ENCODE data around the gene ZDHHC24. TPM values are rescaled to one million over a fixed set of nuclear protein-coding genes. Genes with fewer than 3 reads are reported as not detected.

Gene ZDHHC24
- total RNA-seq, 2 donors from 2014 or later: 9.0 TPM

DNA sequence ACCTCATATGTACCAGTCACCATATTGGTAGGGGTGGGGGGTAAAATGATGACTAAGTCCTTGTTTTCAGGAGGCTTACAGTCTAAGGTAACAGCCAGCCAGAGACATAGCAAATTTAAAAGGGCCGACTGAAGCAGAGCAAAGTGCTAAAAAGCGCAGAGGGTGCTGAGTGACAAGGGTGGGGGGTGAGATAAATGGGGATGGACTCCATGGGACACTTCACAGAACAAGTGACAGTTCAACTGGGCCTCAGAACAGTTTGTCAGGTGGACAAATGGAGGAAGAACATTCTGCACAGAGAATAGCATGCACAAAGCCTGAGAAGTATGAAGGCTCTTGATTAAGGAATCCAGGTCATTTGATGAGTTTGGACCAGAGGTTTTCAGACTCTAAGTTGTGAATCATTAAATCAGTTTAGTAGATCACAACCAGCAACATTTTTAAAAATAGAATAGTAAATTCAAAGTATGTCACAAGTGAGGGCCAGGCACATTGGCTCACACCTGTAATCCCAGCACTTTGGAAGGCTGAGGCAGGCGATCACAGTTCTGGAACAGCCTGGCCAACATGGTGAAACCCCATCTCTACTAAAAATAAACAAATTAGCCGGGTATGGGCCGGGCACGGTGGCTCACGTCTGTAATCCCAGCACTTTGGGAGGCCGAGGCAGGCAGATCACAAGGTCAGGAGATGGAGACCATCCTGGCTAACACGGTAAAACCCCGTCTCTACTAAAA lies 21.4 kb downstream of the ZDHHC24 start:
- no peak for DNase-seq (ENCODE audit: low spot score)
- intact Hi-C loops (cut with DNase I): no loop called here

DNA sequence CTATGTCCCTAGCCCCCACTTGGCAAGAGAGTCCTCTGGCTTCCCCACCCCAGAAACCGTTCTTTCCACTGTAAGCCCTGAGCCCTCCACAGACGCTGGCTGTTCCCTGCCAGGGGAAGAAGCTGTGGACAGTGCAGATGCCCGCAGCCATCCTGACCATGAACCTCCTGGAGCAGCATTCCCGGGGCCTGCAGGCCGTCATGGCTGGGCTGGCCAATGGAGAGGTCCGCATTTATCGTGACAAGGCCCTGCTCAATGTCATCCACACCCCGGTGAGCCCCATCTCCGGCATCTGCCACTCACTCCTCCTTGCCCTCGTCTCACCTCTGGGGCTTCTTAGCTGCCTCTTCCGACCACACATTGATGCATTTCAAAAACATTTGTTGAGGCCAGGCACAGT lies 22.2 kb downstream of the ZDHHC24 start:
- intact Hi-C loops (cut with DNase I): no loop called here
- DNase-seq (ENCODE audit: low spot score): no peak

DNA sequence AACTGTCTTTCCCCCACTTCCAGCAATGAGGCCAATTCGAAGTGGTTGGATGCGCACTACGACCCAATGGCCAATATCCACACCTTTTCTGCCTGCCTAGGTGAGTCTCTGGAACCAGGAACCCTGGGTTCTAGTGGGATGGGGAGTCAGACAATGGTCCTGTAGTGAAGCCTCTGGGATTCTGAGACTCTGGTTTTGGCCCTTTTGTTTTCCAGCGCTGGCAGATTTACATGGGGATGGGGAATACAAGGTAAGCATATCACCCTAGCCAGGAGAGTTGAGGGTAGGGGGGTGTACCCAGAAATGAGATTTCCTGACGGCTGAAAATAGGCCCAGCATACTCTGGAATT lies 34.9 kb downstream of the ZDHHC24 start:
- intact Hi-C loops (cut with DNase I): no loop called here
- DNase-seq (ENCODE audit: low spot score): no peak

DNA sequence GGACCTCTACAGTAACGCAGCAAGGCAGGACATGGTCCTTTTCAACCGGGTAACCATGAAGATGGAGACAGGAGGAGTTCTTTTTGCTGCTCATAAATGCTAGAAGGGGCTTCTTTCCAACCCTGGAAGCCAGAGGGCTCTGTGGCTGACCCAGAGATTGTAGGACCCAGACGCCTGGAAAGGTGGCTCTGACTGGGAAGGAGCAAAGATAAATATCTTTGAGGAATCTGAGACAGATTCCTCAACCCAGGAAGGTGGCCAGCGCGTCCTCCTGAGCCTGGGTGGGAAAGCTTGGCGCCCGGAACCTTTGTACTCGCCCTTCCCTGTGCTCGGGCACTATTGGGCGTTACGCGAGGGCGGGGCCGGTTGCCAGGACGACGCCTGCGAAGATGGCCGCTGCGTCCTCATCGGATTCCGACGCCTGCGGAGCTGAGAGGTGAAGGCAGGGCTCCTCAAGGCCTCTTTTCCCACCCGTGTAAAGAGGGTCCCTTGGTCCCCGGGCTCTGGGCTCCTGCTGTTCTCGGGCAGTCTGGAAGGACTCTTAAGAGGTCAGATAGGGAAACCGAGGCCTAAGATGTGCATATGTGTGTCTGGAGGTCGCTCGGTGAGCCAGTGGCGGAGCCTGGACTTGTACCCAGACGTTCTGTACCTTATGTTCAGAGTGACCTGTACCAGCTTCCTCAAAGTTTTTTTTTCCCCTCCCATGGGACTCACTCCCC lies 35.4 kb downstream of the ZDHHC24 start, which contains the start of gene BBS1:
BBS1 (plus strand) TSS at position 365 of the 719 bp plus-strand sequence; CDS start at position 390, 25 bp downstream.
- peak; percentile 97 for DNase-seq (ENCODE audit: low spot score)
- intact Hi-C loops (cut with DNase I): no loop called here

DNA sequence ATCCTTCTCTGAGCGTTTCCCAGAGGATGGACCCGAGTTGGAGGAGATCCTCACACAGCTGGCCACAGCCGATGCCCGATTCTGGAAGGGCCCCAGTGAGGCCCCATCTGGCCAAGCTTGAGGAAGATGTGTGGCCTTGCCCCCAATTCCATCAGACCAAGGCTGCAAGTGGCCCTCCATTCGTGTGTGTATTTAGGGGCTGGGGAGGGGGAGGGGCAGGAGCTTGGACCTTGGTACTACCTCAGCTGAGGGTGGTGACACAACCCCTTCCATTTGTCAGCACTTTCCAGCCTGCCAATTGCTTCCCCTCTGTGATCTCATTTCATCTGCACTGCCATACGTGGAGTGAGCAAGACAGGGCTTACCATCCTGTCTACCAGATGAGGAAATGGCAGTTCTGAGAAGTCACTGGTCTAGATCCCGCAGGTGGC lies 36.7 kb downstream of the ZDHHC24 start:
- no peak for DNase-seq (ENCODE audit: low spot score)
- intact Hi-C loops (cut with DNase I): no loop called here

DNA sequence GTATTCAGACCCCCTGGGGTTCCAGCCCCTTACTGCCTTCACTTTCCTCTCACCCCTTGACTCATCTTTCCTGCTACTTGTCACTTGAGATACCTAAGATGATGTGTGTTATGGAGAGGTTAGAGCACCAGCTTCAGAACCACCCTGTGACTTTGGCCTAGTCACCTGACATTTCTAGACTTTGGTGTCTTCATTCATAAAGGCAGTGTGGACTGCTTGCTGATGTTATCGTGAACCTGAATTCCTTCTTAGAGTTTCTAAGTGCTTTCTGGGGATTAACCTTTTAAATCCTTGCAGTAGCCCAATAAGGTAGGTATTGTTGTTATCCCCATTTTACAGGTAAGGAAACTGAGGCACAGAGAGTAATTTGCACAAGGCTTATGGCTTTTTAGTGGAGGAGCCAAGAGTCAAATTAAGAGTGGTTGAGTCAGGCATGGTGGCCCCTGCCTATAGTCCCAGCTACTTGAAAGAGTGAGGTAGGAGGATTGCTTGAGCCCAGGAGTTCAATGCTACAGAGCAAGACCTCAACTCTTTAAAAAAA lies 40.5 kb downstream of the ZDHHC24 start:
- intact Hi-C loops (cut with DNase I): no loop called here
- DNase-seq (ENCODE audit: low spot score): no peak

DNA sequence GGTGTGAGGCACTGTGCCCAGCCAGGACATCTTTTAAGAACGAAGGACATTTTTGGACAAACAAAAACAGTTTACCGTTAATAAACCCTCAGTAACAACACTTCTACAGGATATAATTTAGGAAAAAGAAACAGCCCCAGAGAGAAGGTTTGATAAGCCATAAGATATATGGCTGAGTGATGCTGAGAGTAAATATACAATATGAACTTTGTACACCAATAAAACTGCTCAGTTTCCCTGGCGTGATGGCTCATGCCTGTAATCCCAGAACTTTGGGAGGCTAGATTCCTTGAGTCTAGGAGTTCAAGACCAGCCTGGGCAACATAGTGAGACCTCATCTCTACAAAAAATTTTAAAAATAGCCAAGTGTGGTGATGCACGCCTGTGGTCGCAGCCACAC lies 47.3 kb downstream of the ZDHHC24 start:
- intact Hi-C loops (cut with DNase I): loop anchor here in 1 of 2 donors (5.0 kb wide), 1 partner anchor 631 kb away; no protein-coding TSS in a partner anchor
- no peak for DNase-seq (ENCODE audit: low spot score)

DNA sequence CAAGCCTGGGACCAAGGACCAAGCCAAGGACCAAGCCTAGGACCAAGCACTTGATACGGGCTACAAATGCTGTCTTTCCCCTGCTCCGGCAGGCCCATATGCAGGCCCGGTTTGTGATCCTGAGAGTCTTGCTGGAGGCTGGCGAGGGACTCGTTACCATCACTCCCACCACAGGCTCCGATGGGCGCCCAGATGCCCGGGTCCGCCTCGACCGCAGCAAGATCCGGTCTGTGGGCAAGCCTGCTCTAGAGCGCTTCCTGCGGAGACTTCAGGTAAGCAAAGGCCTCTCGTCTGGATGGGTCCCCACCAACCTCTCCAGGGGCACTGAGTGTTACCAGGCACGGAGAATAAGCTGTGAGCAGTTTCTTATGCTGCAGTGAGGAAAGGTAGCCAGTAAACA lies 48.6 kb downstream of the ZDHHC24 start:
- intact Hi-C loops (cut with DNase I): loop anchor here in 1 of 2 donors (5.0 kb wide), 1 partner anchor 630 kb away; no protein-coding TSS in a partner anchor
- DNase-seq (ENCODE audit: low spot score): no peak

DNA sequence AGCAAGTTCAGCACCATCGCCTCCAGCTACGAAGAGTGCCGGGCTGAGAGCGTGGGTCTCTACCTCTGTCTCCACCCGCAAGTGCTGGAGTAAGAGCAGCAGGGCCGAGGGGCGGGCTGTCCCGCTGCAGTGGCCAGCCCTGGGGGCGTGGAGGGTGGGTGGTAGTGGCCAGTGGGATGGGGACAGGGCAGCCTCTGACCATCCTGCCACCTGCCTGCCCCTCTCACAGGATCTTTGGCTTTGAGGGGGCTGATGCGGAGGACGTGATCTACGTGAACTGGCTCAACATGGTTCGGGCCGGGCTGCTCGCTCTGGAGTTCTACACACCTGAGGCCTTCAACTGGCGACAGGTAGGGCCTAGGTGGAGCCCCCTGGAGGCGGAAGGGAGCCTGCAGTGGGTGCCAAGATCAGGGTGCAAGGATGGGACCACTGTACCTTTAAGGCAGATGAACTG lies 50.4 kb downstream of the ZDHHC24 start:
- DNase-seq (ENCODE audit: low spot score): no peak
- intact Hi-C loops (cut with DNase I): loop anchor here in 1 of 2 donors (5.0 kb wide), 1 partner anchor 628 kb away; no protein-coding TSS in a partner anchor

DNA sequence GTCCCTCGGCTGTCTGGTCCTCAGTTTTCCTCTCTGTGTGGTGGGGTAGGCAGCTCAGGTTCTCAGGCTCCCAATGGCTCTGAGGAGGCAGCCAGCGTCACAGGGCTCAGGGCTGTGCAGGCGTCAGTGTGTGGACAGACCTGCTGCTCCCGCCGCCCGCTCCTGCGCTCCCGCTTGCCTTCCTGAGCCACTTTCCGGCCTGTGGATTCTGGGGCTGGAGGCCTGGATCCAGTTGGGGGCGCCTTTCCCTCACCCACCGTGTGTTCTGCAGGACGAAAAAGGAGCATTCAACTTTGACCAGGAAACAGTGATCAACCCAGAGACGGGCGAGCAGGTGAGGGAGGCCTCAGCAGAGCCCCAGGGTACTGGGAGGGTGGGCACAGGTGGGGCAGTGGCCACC lies 50.9 kb downstream of the ZDHHC24 start:
- intact Hi-C loops (cut with DNase I): loop anchor here in 1 of 2 donors (5.0 kb wide), 1 partner anchor 628 kb away; no protein-coding TSS in a partner anchor
- no peak for DNase-seq (ENCODE audit: low spot score)

DNA sequence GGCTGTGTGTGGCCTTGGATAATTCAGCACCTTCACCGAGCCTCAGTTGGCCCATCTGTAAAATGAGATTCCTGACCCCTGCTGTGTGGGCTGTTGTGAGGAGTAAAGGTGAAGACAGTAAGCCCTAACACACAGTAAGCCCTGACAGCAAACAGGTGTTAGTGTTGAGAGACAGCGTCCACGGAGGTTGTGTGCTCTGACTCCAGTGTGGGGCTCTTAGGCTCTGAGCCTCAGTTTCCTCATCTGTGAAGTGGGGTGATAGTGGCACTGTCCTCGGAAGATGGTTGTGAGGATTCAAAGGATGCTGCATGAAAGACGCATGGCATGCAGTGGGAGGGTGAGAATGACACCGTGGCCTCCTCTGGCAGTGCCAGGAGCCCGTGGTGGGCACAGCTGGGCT lies 51.4 kb downstream of the ZDHHC24 start:
- intact Hi-C loops (cut with DNase I): no loop called here
- DNase-seq (ENCODE audit: low spot score): no peak

DNA sequence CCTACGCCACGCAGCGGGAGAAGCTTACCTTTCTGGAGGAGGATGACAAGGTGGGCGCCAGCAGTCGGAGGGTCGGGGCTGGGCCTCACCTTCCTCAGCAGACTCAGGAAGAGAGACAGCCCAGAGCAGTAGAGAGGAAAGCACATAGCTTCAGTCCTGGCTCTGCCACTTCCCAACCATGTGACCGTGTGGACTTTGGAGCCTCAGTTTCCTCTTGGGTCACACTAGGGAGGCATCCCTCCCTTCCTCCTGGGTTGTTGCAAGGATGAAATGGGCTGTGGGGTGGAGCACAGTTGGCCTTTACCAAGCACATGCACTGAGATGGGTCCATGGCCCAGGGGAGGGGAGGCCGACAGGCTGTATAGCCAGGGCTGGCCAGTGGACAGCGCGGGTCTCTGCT lies 52.7 kb downstream of the ZDHHC24 start:
- intact Hi-C loops (cut with DNase I): no loop called here
- no peak for DNase-seq (ENCODE audit: low spot score)

DNA sequence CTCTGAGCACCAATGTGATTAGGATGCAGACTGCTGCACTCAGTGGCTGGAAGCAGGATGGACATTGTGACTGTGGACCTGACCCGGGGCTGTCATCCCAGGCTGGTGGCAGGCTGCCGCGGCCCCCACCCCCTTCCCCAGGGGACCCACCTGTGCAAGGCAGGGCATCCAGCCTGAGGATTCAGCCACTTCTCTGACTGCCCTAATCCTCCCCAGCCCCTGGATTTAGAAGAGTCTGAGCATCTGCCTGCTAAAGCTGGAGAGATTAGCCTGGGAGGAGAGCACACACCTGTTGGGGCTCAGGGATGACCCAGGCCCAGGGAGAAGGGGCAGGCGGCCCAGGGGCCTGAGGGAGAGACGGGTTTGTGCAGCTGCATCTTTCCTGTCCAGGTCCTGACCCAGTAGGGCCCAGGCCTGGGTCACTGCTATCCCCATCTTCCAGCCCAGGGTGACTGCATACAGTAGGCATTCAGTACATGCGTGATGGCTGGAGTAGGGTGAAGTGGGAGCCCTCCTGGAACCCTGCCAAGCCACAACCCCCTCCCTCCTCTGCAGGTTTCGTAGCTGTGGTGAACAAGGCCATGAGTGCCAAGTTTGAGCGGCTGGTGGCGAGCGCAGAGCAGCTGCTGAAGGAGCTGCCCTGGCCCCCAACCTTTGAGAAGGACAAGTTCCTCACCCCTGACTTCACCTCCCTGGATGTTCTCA lies 53.5 kb downstream of the ZDHHC24 start:
- intact Hi-C loops (cut with DNase I): no loop called here
- no peak for DNase-seq (ENCODE audit: low spot score)

DNA sequence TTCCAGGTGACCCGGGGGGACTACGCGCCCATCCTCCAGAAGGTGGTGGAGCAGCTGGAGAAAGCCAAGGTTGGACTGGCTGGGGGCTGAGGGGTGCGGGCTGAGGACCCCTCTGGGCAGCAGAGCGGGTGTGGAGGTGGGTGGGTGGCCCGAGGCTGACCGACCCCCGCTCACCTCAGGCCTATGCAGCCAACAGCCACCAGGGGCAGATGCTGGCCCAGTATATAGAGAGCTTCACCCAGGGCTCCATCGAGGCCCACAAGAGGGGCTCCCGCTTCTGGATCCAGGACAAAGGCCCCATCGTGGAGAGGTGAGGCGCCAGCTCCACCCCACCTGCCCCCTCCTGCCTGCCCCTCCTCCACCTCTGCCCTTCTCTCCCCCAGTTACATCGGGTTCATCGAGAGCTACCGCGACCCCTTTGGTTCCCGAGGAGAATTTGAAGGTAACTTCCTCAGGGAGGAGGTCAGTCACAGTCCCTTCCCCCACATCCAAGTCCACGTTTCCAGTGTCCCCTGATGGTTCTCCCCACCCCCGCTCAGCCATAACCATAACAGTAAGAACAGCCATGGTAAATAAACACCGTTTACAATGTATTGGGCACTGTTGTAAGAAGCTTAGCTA lies 54.4 kb downstream of the ZDHHC24 start:
- DNase-seq (ENCODE audit: low spot score): no peak
- intact Hi-C loops (cut with DNase I): no loop called here

DNA sequence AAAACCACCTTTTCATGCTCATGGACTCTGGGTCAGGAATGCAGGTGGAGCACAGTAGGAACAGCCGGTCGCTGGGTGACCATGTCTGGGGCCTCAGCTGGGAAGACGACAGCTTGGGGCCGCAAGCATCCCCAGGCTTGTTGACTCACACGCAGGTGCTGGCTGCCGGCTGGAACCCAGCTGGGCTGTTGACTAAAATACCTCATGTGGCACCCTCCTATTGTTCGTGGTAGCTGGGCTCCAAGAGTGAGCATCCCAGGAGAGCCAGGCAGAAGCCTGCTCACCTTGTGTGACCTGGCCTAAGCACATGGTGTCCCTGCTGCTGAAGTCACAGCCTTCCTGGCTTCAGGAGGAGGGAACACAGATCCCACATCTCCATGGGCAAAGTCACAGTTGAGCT lies 56.2 kb downstream of the ZDHHC24 start:
- intact Hi-C loops (cut with DNase I): no loop called here
- DNase-seq (ENCODE audit: low spot score): no peak

DNA sequence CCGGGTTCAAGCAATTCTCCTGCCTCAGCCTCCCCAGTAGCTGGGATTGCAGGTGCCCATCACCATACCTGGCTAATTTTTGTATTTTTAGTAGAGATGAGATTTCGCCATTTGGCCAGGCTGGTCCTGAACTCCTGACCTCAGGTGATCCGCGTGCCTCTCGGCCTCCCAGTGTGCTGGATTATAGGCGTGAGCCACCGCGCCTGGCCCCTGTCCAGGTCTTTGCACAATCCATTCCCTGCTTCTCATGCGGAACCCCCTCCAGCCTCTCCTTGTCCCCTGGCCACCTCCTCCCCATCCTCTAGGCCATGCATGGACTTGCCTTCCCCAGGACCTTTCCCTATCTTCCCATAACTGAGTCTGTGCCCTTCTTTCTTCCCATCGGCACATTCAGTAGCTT lies 56.9 kb downstream of the ZDHHC24 start:
- intact Hi-C loops (cut with DNase I): no loop called here

DNA sequence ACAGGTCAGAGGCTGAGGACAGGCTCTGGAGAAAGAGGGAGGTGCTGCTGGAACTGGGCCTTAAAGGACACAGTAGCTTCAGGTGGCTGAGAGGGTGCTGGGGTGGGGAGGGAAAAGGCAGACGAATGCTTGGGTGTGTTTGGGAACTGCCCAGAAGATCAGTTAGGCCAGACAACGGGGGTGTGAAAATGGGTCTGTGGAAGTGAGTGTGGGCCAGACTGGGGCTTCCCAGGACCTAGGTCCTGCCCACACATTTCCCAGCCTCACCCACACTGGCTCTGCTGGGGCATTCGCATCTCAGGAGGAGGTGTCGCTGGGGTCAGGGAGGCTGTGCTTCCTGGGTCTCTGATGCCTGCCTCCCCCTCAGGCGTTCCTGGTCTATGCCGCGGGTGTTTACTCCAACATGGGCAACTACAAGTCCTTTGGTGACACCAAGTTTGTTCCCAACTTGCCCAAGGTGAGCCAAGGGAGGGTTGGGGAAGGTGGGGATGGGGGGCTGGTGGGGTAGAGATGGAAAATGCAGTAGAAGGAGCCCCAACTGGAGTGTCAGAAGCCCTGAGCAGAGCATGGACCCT lies 61.0 kb downstream of the ZDHHC24 start:
- intact Hi-C loops (cut with DNase I): no loop called here
- no peak for DNase-seq (ENCODE audit: low spot score)

More for the DNA sequence above, 56.9 kb downstream of the ZDHHC24 start:
- DNase-seq (ENCODE audit: low spot score): no peak

DNA sequence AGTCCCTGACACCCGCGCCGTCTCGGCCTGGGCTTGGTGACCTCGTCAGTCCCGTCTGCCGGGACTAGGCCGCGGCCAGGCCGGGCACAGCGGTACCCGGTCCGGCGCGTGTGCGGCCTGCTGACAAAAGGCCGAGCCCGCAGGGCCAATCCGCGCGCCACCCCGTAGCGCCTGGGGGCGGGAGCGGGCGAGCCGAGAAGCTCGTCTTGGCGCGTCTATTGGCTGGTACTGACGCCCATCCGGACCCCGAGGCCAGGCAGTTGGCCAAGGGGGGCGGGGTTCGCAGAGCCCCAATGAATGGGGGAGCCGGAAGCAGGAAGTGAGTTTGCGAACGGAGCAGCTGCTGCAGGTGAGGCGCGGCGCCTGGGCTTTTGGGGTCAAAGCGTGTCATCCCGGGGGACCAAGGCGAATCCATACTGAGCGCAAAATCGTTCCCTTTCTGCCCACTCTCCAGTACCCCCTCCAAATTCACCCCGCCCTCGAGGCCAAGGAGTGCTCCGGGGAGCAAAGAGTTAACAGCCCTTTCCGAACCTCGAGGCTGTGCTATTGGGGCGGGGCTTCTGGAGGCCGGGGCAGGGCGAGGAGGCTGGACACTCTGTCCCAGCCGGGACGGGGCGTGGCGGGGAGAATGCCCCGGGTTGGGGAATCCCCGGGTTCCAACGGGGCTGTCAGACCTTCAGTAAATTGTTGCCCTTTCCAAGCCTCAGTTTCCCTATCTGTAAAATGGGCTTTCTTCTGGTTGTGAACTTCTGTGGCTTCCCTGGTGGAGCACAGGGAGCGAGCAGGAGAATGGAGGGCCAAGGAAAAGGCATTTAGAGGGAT lies 65.5 kb downstream of the ZDHHC24 start, which contains the start of gene DPP3:
DPP3 (plus strand) TSS at position 318 of the 822 bp plus-strand sequence. CDS start 1,767 bp downstream, outside the sequence.
- DNase-seq (ENCODE audit: low spot score): peak; percentile 99
- intact Hi-C loops (cut with DNase I): loop anchor here in 1 of 2 donors (2.0 kb wide), 1 partner anchor 182 kb away; no protein-coding TSS in a partner anchor

Measured in posterior vena cava (tissue), 2 donors.